Esophagus muscularis mucosa (tissue), 4 donors: ENCODE results near the gene NAGK. TPM values are rescaled to one million over a fixed set of nuclear protein-coding genes. Genes with fewer than 3 reads are reported as not detected.
"Not testable (repeated sequence)": the region's sequence is repeated elsewhere in the genome, so short reads cannot be mapped to it uniquely, and the experiment has no call there.

Experiments used
- DNase-seq: peaks from one replicate; pipeline ENCODE4 v3.0.0-alpha.2; 2017; ENCODE audit errors: extremely low spot score
- H3K27ac ChIP-seq, 4 donors: fragments of 200-600 bp; sonication (generic); replicated peaks in 1 of 4; 1 replicate in 3 of 4; 2 replicates in 1 of 4; pipeline ENCODE4 v1.5.1; 2016 to 2019; ENCODE audit warnings: mild to moderate bottlenecking in 1 of 4
- H3K27me3 ChIP-seq, 4 donors: fragments of 200-600 bp; sonication (generic); one replicate each; pipeline versions ENCODE4 v1.5.1 to v1.6.0; 2016 to 2019
- H3K36me3 ChIP-seq, 4 donors: fragments of 200-600 bp; sonication (generic); one replicate each; pipeline ENCODE4 v1.5.1; 2016 to 2019
- H3K4me1 ChIP-seq, 4 donors: fragments of 200-600 bp; sonication (generic); one replicate each; pipeline ENCODE4 v1.5.1; 2016 to 2019
- H3K4me3 ChIP-seq, 4 donors: fragments of 200-600 bp; sonication (generic); 1 replicate in 2 of 4; 2 replicates in 2 of 4; pipeline ENCODE4 v1.5.1; 2016 to 2019; ENCODE audit warnings: mild to moderate bottlenecking in 4 of 4, moderate library complexity in 1 of 4
- H3K9me3 ChIP-seq, 4 donors: fragments of 200-600 bp; sonication (generic); 1 replicate in 3 of 4; 2 replicates in 1 of 4; pipeline ENCODE4 v1.5.1; 2016 to 2019
- CTCF ChIP-seq, 3 experiments: fragments of 200-600 bp in 2 of 3; fragments of 450-650 bp in 1 of 3; sonication (generic) in 2 of 3; IDR thresholded peaks; one replicate each; pipeline ENCODE4 v1.5.1; 2017 to 2019; ENCODE audit warnings: antibody characterized with exemption in 3 of 3, mild to moderate bottlenecking in 2 of 3, moderate library complexity in 1 of 3
- EP300 ChIP-seq: sonication (generic); formaldehyde crosslinking; IDR thresholded peaks from one replicate; pipeline ENCODE4 v1.6.1; 2017; ENCODE audit warnings: antibody characterized with exemption
- POLR2A ChIP-seq: fragments of 450-650 bp; IDR thresholded peaks from one replicate; pipeline ENCODE4 v1.6.1; 2017; ENCODE audit warnings: antibody characterized with exemption, moderate library complexity, mild to moderate bottlenecking, low read depth
- POLR2AphosphoS5 ChIP-seq, 2 donors: sonication (generic); formaldehyde crosslinking; IDR thresholded peaks; one replicate each; pipeline ENCODE4 v1.6.1; 2017; ENCODE audit warnings: antibody characterized with exemption in 2 of 2
- WGBS: methylation state at CpG from one replicate; pipeline ENCODE4 v1.1.5; 2018; 5-methylcytosine and 5-hydroxymethylcytosine counted together
- intact Hi-C: fragments of 100-400 bp; cut with DNase I; formaldehyde crosslinking; loops from one replicate; pipeline ENCODE4 v1.15.1; 2023
- total RNA-seq, 4 donors: library from RNA; depleted of rRNA; stranded (reverse); fragments of >200 nt; gene quantifications; one replicate each; pipeline versions ENCODE4 v1.1.0 to v1.2.1, GENCODE V29; 2016

NAGK gene
- total RNA-seq, 4 donors from 2014 or later, result 49.0 to 81.4 (median 65.2) TPM

DNA sequence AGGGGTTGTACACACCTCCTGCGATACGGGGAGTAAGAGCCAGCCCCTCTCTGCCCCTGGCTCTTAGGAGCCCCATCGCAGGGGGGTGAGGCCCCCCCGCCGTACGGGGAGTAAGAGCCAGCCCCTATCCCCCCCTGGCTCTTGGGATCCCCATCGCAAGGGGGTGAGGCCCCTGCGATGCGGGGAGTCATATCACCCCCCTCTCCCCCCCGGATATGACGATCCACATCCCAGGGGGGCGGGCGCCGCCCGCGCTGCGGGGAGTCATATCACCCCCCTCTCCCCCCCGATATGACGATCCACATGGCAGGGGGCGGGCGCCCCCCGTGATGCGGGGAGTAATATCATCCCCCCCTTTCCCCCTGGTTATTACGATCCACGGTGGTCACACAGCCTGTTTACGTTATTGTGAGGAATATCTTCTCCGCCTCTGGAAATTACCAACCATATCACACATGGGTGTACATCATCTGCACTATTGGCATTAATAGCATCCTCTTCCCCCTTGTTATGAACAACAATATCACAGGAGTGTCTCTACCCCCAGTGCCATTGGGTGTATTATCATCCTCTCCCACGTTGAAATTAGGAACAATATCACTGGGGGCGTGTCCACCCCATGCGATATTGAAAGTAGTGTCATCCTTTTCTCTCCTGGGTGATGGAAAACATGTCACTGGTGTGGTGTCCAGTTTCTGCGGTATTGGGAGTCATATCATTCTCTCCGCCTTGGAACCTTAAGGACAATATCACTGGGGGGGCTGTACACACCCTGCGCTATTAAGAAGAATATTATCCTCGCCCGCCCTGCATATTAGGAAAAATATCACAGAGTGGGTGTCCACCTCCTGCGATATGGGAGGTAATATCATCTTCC lies 24.7 kb upstream of the NAGK start:
- H3K9me3 ChIP-seq, result no peaks in the 10 kb centered on the region
- H3K36me3 ChIP-seq, result no peaks in the 10 kb centered on the region
- DNase-seq, result no peak
- no peak overlapping the region for H3K4me3 ChIP-seq
- WGBS, result 82% methylated on average over 19 of the region's 36 CpGs
- H3K4me1 ChIP-seq, result no peaks in the 10 kb centered on the region
- H3K27ac ChIP-seq, result no peak overlapping the region
- intact Hi-C loops, result no loop called here
- peaks cover 0 to 36% (median 0%) of the 10 kb centered on the region in 4 donors for H3K27me3 ChIP-seq
- TF ChIP-seq POLR2AphosphoS5 (IDR thresholded peaks at IDR 0.05), result no peak
- TF ChIP-seq EP300, result no peak
- no peak for TF ChIP-seq POLR2A
- no peak for TF ChIP-seq CTCF (IDR thresholded peaks at IDR 0.05)

- Histone ChIP-seq H3K4me1 (no peaks in the 10 kb centered on the region), H3K27me3 (peaks cover 0 to 36% (median 0%) of the 10 kb centered on the region in 4 donors), H3K27ac (no peak overlapping the region), H3K9me3 (no peaks in the 10 kb centered on the region), H3K36me3 (no peaks in the 10 kb centered on the region), H3K4me3 (no peak overlapping the region)
- TF ChIP-seq EP300 (no peak), POLR2A (no peak), CTCF (IDR thresholded peaks at IDR 0.05) (no peak), POLR2AphosphoS5 (IDR thresholded peaks at IDR 0.05) (no peak)
- 93% methylated on average over 7 of the region's 7 CpGs for WGBS
- DNase-seq, result no peak
- intact Hi-C loops, result no loop called here
Measured at GRCh38 chr2:71045151-71045550, 23.3 kb upstream of the NAGK start.

DNA sequence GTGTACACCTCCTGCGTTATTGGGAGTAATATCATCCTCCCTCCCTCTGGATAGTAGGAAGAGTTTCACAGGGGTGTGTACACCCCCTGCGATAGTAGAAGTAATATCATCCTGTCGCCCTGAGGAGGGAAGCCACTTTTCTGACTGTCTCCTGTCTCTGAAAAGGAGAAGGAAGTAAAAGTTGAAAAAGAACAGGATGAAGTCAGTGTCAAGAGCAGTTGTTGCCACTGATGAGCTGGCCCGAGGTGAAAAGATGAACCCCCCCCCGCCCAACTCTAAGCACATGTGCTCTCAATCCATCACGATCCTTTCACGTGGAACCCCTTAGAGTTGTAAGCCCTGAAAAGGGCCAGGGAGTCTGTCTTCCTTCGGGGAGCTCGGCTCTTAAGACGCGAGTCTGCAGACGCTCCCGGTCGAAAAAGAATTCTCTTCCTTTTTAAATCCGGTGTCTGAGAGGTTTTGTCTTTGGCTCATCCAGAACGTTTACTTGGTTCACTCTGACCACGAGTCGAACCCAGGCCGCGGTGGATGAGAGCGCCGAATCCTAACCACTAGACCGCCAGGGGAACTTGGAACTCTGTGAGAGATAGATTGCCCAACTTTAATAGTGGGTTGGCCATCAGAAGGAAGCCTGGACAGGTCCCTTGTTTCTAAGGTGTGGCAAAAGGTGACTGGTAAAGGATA lies 22.4 kb upstream of the NAGK start:
- no peak overlapping the region for H3K4me3 ChIP-seq
- 64% methylated on average over 23 of the region's 23 CpGs for WGBS
- no peak for TF ChIP-seq POLR2A
- TF ChIP-seq CTCF (IDR thresholded peaks at IDR 0.05), result no peak
- TF ChIP-seq EP300, result no peak
- TF ChIP-seq POLR2AphosphoS5 (IDR thresholded peaks at IDR 0.05), result no peak
- H3K4me1 ChIP-seq, result no peaks in the 10 kb centered on the region
- no peak overlapping the region for H3K27ac ChIP-seq
- no peaks in the 10 kb centered on the region for H3K9me3 ChIP-seq
- H3K27me3 ChIP-seq, result peaks cover 0 to 36% (median 0%) of the 10 kb centered on the region in 4 donors
- no peak for DNase-seq
- intact Hi-C loops, result no loop called here
- no peaks in the 10 kb centered on the region for H3K36me3 ChIP-seq

DNA sequence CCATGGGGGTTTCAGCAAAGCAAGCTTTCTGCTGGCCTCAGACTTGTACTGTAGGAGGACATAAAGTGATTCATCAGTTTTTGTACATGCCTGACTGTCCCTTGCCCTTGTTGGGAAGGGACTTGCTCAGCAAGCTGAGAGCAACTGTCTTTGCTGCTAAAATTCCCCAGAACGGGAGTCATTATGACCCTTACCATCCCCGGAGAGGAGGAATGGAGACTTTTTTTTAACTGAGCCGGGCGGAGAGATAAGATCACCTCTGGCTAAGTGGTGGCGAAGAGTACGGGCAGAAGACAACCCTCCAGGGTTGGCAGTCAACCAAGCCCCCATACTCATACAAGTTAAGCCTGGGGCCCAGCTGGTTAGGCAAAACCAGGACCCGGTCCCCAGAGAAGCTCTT lies 20.4 kb upstream of the NAGK start:
- H3K27ac ChIP-seq, result no peak overlapping the region
- H3K4me3 ChIP-seq, result no peak overlapping the region
- 94% methylated on average over 7 of the region's 7 CpGs for WGBS
- intact Hi-C loops, result no loop called here
- no peaks in the 10 kb centered on the region for H3K9me3 ChIP-seq
- no peaks in the 10 kb centered on the region for H3K4me1 ChIP-seq
- no peak for DNase-seq
- H3K27me3 ChIP-seq, result peaks cover 0 to 24% (median 0%) of the 10 kb centered on the region in 4 donors
- no peaks in the 10 kb centered on the region for H3K36me3 ChIP-seq
- TF ChIP-seq POLR2AphosphoS5 (IDR thresholded peaks at IDR 0.05) (no peak), CTCF (IDR thresholded peaks at IDR 0.05) (no peak), POLR2A (no peak), EP300 (no peak)

GRCh38 chr2:71049704-71050360 lies 18.6 kb upstream of the NAGK start:
- H3K27ac ChIP-seq, H3K4me3 ChIP-seq, intact Hi-C loops, DNase-seq, H3K36me3 ChIP-seq, H3K9me3 ChIP-seq, H3K27me3 ChIP-seq, H3K4me1 ChIP-seq: not testable (repeated sequence)
- 77% methylated on average over 3 of the region's 10 CpGs for WGBS

DNA sequence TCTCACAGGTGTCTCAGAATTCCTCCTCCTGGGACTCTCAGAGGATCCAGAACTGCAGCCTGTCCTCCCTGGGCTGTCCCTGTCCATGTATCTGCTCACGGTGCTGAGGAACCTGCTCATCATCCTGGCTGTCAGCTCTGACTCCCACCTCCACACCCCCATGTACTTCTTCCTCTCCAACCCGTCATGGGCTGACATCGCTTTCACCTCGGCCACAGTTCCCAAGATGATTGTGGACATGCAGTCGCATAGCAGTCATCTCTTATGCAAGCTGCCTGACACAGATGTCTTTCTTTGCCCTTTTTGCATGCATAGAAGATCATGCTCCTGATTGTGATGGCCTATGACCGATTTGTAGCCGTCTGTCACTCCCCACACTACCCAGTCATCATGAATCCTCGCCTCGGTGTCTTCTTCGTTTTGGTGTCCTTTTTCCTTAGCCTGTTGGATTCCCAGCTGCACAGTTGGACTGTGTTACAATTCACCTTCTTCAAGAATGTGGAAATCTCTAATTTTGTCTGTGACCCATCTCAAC lies 13.2 kb upstream of the NAGK start:
- H3K27ac ChIP-seq, H3K9me3 ChIP-seq, H3K4me1 ChIP-seq, intact Hi-C loops, DNase-seq, H3K36me3 ChIP-seq, H3K4me3 ChIP-seq: not testable (repeated sequence)
- WGBS, result 72% methylated on average over 10 of the region's 10 CpGs
- peaks cover 0 to 21% (median 0%) of the 10 kb centered on the region in 4 donors for H3K27me3 ChIP-seq
